NCI-H748 (cell line): ENCODE data around the gene MKRN2OS.

Experiments
- DNase-seq: peaks from one replicate; lab custom pipeline; 2025; ENCODE audit not compliant: unreplicated experiment; lab: John Stamatoyannopoulos, UW

MKRN2OS gene

GRCh38 chr3:12545473-12545791 is at the start of gene MKRN2OS:
TSS of gene MKRN2OS (minus strand) at chr3:12545499. CDS start at chr3:12545464, 35 bp downstream.
- DNase-seq, result peak; percentile 38

GRCh38 chr3:12593473-12593872 is 48.2 kb upstream of the MKRN2OS start:
- no peak for DNase-seq

GRCh38 chr3:12591997-12592715 is 46.9 kb upstream of the MKRN2OS start:
- DNase-seq, result no peak

- DNase-seq, result no peak
Measured at GRCh38 chr3:12591456-12591855, 46.2 kb upstream of the MKRN2OS start.

- no peak for DNase-seq
Measured at GRCh38 chr3:12590096-12590495, 44.8 kb upstream of the MKRN2OS start.

- peak; percentile 84 for DNase-seq
Measured at GRCh38 chr3:12588039-12589009, 43.0 kb upstream of the MKRN2OS start.

GRCh38 chr3:12586403-12586802 is 41.1 kb upstream of the MKRN2OS start:
- no peak for DNase-seq

GRCh38 chr3:12585970-12586369 is 40.7 kb upstream of the MKRN2OS start:
- DNase-seq, result no peak

GRCh38 chr3:12585181-12585580 is 39.9 kb upstream of the MKRN2OS start:
- DNase-seq, result no peak

GRCh38 chr3:12584083-12584482 is 38.8 kb upstream of the MKRN2OS start:
- no peak for DNase-seq

- no peak for DNase-seq
Measured at GRCh38 chr3:12583280-12583679, 38.0 kb upstream of the MKRN2OS start.

GRCh38 chr3:12582730-12583129 is 37.4 kb upstream of the MKRN2OS start:
- DNase-seq, result no peak

GRCh38 chr3:12579905-12580304 is 34.6 kb upstream of the MKRN2OS start:
- no peak for DNase-seq

GRCh38 chr3:12579456-12579855 is 34.2 kb upstream of the MKRN2OS start:
- no peak for DNase-seq

GRCh38 chr3:12578742-12579141 is 33.4 kb upstream of the MKRN2OS start:
- DNase-seq, result no peak

GRCh38 chr3:12577379-12577778 is 32.1 kb upstream of the MKRN2OS start:
- DNase-seq, result no peak

- no peak for DNase-seq
Measured at GRCh38 chr3:12574661-12575060, 29.4 kb upstream of the MKRN2OS start.

- no peak for DNase-seq
Measured at GRCh38 chr3:12574131-12574530, 28.8 kb upstream of the MKRN2OS start.

- no peak for DNase-seq
Measured at GRCh38 chr3:12571986-12572385, 26.7 kb upstream of the MKRN2OS start.

- DNase-seq, result no peak
Measured at GRCh38 chr3:12569836-12570235, 24.5 kb upstream of the MKRN2OS start.

- DNase-seq, result no peak
Measured at GRCh38 chr3:12568747-12569146, 23.4 kb upstream of the MKRN2OS start.

- no peak for DNase-seq
Measured at GRCh38 chr3:12566976-12567375, 21.7 kb upstream of the MKRN2OS start.
